ENCODE measurements around the gene KDM1A. TPM values are rescaled to one million over a fixed set of nuclear protein-coding genes. Genes with fewer than 3 reads are reported as not detected.

Gene KDM1A
- total and polyA plus RNA-seq, 2 of the 13 experiments (the other 11 are each of a cell fraction or from before 2014, with no cell fraction given) = 81.3 to 173 TPM

DNA sequence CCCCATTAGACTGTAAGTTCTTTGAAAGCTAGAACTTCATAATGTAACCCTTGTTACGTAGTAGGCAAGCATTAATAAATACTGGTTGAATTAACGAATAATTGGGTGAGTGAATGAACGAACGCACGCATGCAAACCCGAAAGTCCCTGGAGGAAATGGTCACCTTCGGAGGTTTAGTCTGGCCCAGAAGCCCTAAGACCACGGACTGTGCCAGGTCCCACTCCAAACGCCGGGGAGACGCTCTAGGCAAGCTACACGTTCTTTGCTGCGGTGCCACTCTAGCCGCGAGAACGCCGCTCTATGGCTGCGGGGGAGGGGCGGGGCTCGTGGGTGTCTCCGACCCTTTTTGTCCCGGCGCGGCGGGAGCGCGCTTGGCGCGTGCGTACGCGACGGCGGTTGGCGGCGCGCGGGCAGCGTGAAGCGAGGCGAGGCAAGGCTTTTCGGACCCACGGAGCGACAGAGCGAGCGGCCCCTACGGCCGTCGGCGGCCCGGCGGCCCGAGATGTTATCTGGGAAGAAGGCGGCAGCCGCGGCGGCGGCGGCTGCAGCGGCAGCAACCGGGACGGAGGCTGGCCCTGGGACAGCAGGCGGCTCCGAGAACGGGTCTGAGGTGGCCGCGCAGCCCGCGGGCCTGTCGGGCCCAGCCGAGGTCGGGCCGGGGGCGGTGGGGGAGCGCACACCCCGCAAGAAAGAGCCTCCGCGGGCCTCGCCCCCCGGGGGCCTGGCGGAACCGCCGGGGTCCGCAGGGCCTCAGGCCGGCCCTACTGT, at the start of gene KDM1A (continued):
- TF ChIP-seq ZNF775 (CRISPR knock-in tag; IDR thresholded peaks at IDR 0.05; ENCODE audit: borderline replicate concordance) (no peak), FUBP1 (CRISPR knock-in tag; IDR thresholded peaks at IDR 0.05; ENCODE audit: borderline replicate concordance) (peak; percentile 55; the same call in 1 of the 2 replicates), TBP (CRISPR knock-in tag; IDR thresholded peaks at IDR 0.05) (no peak), ZNF552 (CRISPR knock-in tag; IDR thresholded peaks at IDR 0.05; ENCODE audit: borderline replicate concordance) (peak; percentile 90; the same call in 1 of the 2 replicates), KLF9 (CRISPR knock-in tag; IDR thresholded peaks at IDR 0.05; ENCODE audit: low read depth) (0 out of 2 replicates have a peak, but pooled peaks have one; percentile 46), ZNF484 (CRISPR knock-in tag; IDR thresholded peaks at IDR 0.05; ENCODE audit: borderline replicate concordance, low read depth) (no peak), ZNF781 (CRISPR knock-in tag; IDR thresholded peaks at IDR 0.05; ENCODE audit: borderline replicate concordance, not compliant biosample characterization) (no peak), ISL2 (CRISPR knock-in tag; IDR thresholded peaks at IDR 0.05) (peak; percentile 92), MEIS1 (CRISPR knock-in tag; IDR thresholded peaks at IDR 0.05; ENCODE audit: borderline replicate concordance) (peak; percentile 82), MATR3 (CRISPR knock-in tag; IDR thresholded peaks at IDR 0.05) (no peak), ZNF530 (CRISPR knock-in tag; IDR thresholded peaks at IDR 0.05; ENCODE audit: low read depth) (no peak), ZNF18 (CRISPR knock-in tag; IDR thresholded peaks at IDR 0.05; ENCODE audit: insufficient replicate concordance) (peak; percentile 48), PCBP2 (optimal IDR thresholded peaks at IDR 0.05; ENCODE audit: low read depth, low read length, poor library complexity, severe bottlenecking) (no peak), ADNP (CRISPR knock-in tag; IDR thresholded peaks at IDR 0.05) (no peak)
- TF ChIP-seq, protein P1, sequence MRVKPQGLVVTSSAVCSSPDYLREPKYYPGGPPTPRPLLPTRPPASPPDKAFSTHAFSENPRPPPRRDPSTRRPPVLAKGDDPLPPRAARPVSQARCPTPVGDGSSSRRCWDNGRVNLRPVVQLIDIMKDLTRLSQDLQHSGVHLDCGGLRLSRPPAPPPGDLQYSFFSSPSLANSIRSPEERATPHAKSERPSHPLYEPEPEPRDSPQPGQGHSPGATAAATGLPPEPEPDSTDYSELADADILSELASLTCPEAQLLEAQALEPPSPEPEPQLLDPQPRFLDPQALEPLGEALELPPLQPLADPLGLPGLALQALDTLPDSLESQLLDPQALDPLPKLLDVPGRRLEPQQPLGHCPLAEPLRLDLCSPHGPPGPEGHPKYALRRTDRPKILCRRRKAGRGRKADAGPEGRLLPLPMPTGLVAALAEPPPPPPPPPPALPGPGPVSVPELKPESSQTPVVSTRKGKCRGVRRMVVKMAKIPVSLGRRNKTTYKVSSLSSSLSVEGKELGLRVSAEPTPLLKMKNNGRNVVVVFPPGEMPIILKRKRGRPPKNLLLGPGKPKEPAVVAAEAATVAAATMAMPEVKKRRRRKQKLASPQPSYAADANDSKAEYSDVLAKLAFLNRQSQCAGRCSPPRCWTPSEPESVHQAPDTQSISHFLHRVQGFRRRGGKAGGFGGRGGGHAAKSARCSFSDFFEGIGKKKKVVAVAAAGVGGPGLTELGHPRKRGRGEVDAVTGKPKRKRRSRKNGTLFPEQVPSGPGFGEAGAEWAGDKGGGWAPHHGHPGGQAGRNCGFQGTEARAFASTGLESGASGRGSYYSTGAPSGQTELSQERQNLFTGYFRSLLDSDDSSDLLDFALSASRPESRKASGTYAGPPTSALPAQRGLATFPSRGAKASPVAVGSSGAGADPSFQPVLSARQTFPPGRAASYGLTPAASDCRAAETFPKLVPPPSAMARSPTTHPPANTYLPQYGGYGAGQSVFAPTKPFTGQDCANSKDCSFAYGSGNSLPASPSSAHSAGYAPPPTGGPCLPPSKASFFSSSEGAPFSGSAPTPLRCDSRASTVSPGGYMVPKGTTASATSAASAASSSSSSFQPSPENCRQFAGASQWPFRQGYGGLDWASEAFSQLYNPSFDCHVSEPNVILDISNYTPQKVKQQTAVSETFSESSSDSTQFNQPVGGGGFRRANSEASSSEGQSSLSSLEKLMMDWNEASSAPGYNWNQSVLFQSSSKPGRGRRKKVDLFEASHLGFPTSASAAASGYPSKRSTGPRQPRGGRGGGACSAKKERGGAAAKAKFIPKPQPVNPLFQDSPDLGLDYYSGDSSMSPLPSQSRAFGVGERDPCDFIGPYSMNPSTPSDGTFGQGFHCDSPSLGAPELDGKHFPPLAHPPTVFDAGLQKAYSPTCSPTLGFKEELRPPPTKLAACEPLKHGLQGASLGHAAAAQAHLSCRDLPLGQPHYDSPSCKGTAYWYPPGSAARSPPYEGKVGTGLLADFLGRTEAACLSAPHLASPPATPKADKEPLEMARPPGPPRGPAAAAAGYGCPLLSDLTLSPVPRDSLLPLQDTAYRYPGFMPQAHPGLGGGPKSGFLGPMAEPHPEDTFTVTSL (CRISPR knock-in tag; IDR thresholded peaks at IDR 0.05; ENCODE audit: borderline replicate concordance) = peak; percentile 62; the same call in 1 of the 2 replicates
- TF ChIP-seq, protein P2, sequence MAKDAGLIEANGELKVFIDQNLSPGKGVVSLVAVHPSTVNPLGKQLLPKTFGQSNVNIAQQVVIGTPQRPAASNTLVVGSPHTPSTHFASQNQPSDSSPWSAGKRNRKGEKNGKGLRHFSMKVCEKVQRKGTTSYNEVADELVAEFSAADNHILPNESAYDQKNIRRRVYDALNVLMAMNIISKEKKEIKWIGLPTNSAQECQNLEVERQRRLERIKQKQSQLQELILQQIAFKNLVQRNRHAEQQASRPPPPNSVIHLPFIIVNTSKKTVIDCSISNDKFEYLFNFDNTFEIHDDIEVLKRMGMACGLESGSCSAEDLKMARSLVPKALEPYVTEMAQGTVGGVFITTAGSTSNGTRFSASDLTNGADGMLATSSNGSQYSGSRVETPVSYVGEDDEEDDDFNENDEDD (CRISPR knock-in tag; IDR thresholded peaks at IDR 0.05; ENCODE audit: borderline replicate concordance) = peak; percentile 79

All from HepG2 (cell line).